Measurements from ENCODE around the gene CNTROB.

CNTROB gene

GRCh38 chr17:7959503-7960253 lies 27.7 kb downstream of the CNTROB start:
- ChIA-PET CTCF (no interaction called here), POLR2A (ENCODE audit: low non-redundant PET) (no interaction called here)
- H3K27ac ChIP-seq = no peak overlapping the region
- DNase-seq (ENCODE audit: low spot score) = no peak
- no peak for TF ChIP-seq CTCF (conservative IDR thresholded peaks at IDR 0.05; ENCODE audit: low read depth)

- POLR2A ChIA-PET (ENCODE audit: low non-redundant PET) = no interaction called here
- H3K27ac ChIP-seq = no peak overlapping the region
- no peak for DNase-seq (ENCODE audit: low spot score)
- CTCF ChIA-PET = no interaction called here
- TF ChIP-seq CTCF (conservative IDR thresholded peaks at IDR 0.05; ENCODE audit: low read depth) = no peak
Observed at GRCh38 chr17:7961421-7961820, 29.4 kb downstream of the CNTROB start.

GRCh38 chr17:7967751-7968150 lies 35.7 kb downstream of the CNTROB start:
- ChIA-PET POLR2A (ENCODE audit: low non-redundant PET) (no interaction called here), CTCF (interaction anchor here (0.7 to 1.2 kb wide), 2 partner anchors 74 to 115 kb away, joined by 3 to 4 read pairs; no protein-coding TSS in a partner anchor)
- no peak overlapping the region for H3K27ac ChIP-seq
- no peak for TF ChIP-seq CTCF (conservative IDR thresholded peaks at IDR 0.05; ENCODE audit: low read depth)
- DNase-seq (ENCODE audit: low spot score) = no peak

- CTCF ChIA-PET = interaction anchor here (1.0 kb wide), 1 partner anchor 21 kb away, joined by 3 read pairs; no protein-coding TSS in a partner anchor
- POLR2A ChIA-PET (ENCODE audit: low non-redundant PET) = interaction anchor here (0.7 kb wide), 1 partner anchor 1378 kb away, joined by 9 read pairs; no protein-coding TSS in a partner anchor
- no peak for TF ChIP-seq CTCF (conservative IDR thresholded peaks at IDR 0.05; ENCODE audit: low read depth)
- no peak for DNase-seq (ENCODE audit: low spot score)
- no peak overlapping the region for H3K27ac ChIP-seq
Observed at GRCh38 chr17:7969433-7969832, 37.4 kb downstream of the CNTROB start.

- TF ChIP-seq CTCF (conservative IDR thresholded peaks at IDR 0.05; ENCODE audit: low read depth) = no peak
- ChIA-PET CTCF (interaction anchor here (0.5 to 1.3 kb wide), 5 partner anchors 9 to 121 kb away, joined by 3 to 5 read pairs (median 3); no protein-coding TSS in a partner anchor), POLR2A (ENCODE audit: low non-redundant PET) (no interaction called here)
- DNase-seq (ENCODE audit: low spot score) = no peak
- no peak overlapping the region for H3K27ac ChIP-seq
Observed at GRCh38 chr17:7971651-7972050, 39.6 kb downstream of the CNTROB start.

- no peak for DNase-seq (ENCODE audit: low spot score)
- TF ChIP-seq CTCF (conservative IDR thresholded peaks at IDR 0.05; ENCODE audit: low read depth) = 0 out of 2 replicates have a peak, but pooled peaks have one; percentile 8
- H3K27ac ChIP-seq = no peak overlapping the region
- ChIA-PET CTCF (interaction anchor here (0.6 to 1.3 kb wide), 7 partner anchors 9 to 69 kb away, joined by 3 to 5 read pairs (median 4); no protein-coding TSS in a partner anchor), POLR2A (ENCODE audit: low non-redundant PET) (no interaction called here)
Observed at GRCh38 chr17:7972131-7972785, 40.3 kb downstream of the CNTROB start.
